GM19025 (cell line): ENCODE data around the gene NDUFA13.

ENCODE experiments used
- ATAC-seq: cut with Tn5 transposase; IDR thresholded peaks from one replicate; pipeline ENCODE4 v1.9.1; 2021; ENCODE audit warnings: mild to moderate bottlenecking, low read depth, moderate library complexity; ENCODE audit not compliant: unreplicated experiment

NDUFA13 gene

DNA sequence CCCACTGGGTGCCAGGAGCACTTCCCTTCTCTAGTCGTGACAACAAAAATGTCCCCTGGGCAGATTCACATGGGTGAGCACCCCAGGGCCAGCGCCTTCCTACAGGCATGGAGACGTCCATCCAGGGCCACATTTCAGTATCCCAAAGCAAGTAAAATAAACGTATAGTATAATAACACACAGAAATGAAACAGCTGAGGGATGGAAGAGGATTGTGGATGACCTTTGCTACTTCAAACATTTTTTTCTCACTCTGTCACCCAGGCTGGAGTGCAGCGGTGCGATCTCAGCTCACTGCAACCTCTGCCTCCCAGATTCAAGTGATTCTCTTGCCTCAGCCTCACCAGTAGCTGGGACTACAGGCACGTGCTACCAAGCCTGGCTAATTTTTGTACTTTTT lies 50.3 kb downstream of the NDUFA13 start:
- no peak for ATAC-seq

DNA sequence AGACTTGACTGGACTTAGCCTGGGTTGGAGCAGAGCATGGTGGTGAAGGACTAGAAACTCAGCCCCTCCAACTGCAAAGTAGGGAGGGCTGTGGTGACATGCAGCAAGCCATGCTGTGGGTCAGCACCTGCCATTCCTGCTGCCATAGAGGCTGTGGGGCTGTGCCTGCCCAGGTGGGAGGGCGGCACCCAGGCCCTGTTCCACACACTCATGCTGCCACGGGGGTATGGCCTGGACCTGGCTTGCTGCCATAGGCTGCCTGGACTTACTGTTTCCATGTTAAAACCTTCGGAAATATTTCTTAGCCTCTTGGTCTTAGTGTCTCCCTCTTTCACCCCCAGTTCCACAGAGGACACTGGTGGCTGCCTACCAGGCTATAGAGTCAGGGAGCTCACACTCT lies 51.4 kb downstream of the NDUFA13 start:
- no peak for ATAC-seq

DNA sequence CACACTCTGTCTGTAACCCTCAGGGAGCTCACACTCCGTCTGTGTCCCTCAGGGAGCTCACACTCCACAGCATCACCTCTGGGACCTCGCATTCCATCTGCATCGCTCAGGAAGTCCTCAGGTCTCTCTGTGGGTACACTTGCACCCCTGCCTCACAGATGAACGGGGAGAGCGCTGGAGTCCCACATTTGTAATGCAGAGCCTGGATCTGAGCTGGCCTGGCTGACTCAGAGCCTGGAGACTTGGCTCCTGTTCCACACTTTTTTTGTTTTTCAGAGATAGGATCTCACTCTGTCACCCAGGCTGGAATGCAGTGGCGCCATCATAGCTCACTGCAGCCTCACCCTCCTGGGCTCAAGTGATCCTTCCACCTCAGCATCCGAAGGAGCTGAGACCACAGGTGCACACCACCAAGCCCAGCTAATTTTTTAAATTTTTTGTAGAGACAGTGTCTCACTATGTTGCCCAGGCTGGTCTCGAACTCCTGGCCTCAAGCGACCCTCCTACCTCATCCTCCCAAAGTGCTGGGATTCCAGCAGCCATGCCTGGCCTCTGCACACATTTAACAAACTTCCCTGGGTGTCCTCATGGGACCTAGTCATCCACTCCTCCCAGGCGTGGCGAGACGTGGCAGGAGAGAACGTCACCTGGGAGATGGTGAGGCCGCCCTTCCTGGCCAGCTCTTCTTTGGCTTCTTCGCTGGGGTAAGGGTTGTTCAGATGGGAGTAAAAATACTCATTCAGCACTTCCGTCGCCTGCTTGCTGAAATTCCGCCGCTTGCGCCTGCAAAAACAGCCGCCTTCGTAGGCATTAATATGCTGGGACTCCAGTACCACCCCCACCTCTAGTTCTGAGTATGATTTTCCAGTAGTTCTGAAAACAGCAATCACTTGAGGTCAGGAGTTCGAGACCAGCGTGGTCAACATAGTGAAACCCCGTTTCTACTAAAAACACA lies 53.1 kb downstream of the NDUFA13 start:
- ATAC-seq = no peak

DNA sequence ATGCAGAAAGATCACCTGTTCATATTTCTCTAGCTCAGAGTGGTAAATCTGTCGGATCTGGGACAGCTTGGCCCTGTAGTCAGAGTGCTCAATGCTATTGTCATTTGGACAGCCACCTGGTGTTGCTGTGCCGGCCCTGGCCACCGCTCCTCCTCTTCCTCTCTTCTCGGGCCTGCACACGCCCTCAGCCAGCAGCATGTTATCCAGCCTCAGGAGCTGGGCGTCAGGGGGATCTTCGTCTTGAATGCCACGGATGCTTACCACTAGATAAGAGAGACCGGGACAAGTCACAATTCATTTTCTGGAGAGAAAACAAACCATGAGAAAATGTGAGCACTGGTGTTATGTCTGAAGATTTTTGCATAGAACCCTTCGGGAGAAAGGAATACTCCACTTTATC lies 54.5 kb downstream of the NDUFA13 start:
- no peak for ATAC-seq

DNA sequence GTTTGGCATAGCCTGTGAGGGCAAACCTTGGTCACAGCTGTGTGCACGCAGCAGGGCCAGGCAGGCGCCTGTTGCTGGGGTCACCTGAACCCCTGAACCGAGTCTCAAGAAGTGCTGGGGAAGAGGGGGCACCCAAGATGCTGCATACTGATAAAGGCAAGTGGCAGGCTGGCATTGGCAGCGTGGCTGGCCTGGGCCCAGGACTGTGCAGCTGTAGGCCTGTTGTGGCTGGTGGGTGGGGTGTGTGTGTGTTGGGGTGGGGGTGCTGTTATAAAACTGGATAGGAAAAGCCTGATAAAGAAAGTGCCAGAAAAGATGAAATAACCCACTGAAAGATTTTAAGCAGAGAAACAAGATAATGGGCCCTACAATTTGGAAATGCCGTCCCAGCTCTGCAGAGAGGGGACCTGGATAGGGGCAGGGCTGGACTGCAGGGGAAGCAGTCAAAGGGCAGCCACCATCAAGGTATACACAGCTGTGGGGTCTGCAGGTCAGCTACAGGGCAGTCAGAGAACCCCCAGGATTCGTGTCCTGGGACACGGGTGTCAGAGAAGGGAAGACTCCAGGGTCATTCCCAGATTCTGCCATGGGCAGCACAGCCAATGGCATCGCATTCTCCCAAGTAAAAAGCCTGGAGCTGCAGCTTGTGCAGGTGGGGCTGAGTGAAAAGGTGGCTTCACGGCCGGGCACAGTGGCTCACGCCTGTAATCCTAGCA lies 55.2 kb downstream of the NDUFA13 start:
- ATAC-seq = no peak

DNA sequence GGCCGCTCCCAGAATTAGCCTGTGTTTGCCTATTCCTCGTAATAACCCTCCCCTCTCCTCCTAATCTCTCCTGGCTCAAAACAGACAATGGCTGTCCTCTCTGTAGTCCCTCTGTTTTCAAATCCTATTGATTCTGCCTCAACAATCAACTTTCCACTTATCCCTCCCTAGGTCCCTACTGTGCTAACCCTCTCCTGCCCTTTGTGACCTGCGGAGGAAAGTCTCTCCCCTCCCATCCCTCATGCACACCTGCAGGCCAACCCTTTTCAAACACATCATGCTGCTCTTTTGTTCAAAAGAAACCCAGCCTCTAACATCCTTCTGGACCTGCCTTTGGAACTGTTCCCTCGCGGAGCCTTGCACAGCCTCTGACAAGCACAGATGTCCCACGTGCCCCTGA lies 59.4 kb downstream of the NDUFA13 start:
- no peak for ATAC-seq
